OCI-LY3 (cell line): Measurements from ENCODE around the gene VAV1.

Source experiments
- EZH2phosphoT487 ChIP-seq: fragments of 200-600 bp; shearing (Covaris generic); IDR thresholded peaks from 2 replicates; pipeline ENCODE4 v1.6.1; 2018; ENCODE audit warnings: antibody characterized with exemption, mixed run types, low read depth
- TF ChIP-seq, protein P1 (sequence below): fragments of 200-600, 300-600 bp; sonication (generic); IDR thresholded peaks from 2 replicates; pipeline ENCODE4 v1.5.1; 2014; ENCODE audit warnings: antibody characterized with exemption, low read length, low read depth

DNA sequence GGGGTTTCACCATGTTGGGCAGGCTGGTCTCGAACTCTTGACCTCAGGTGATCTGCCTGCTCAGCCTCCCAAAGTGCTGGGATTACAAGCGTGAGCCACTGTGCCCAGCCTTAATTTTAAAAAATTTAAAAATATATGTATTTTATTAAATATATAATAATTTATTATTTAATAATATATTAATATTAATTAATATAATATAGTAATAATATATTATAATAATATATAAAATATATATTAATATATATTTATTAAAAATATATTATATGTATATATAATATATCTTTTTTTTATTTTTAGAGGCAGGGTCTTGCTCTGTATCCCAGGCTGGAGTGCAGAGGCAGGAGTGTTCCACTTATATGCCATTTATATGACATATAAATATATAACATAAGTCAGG lies 61.9 kb downstream of the VAV1 start:
- TF ChIP-seq, protein P1, sequence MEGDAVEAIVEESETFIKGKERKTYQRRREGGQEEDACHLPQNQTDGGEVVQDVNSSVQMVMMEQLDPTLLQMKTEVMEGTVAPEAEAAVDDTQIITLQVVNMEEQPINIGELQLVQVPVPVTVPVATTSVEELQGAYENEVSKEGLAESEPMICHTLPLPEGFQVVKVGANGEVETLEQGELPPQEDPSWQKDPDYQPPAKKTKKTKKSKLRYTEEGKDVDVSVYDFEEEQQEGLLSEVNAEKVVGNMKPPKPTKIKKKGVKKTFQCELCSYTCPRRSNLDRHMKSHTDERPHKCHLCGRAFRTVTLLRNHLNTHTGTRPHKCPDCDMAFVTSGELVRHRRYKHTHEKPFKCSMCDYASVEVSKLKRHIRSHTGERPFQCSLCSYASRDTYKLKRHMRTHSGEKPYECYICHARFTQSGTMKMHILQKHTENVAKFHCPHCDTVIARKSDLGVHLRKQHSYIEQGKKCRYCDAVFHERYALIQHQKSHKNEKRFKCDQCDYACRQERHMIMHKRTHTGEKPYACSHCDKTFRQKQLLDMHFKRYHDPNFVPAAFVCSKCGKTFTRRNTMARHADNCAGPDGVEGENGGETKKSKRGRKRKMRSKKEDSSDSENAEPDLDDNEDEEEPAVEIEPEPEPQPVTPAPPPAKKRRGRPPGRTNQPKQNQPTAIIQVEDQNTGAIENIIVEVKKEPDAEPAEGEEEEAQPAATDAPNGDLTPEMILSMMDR, result no peak
- no peak for TF ChIP-seq EZH2phosphoT487
